HCT116 (cell line): ENCODE data around the gene SLC28A3. TPM values are rescaled to one million over a fixed set of nuclear protein-coding genes. Genes with fewer than 3 reads are reported as not detected.

Experiments used
- ATAC-seq: fragments of 200-7000 bp; cut with Tn5 transposase; 2 replicates; pipeline ENCODE4 v1.9.1; 2020; ENCODE audit warnings: mild to moderate bottlenecking, moderate library complexity
- BruUV-seq: library from RNA; stranded (reverse); fragments of 400-500 nt; replicated peaks from 2 replicates; lab custom pipeline; 2021; lab: Mats Ljungman, UMichigan
- CTCF ChIA-PET: fragments of 300-600 bp; sonication (Branson Sonifier 250); formaldehyde crosslinking; loops from one replicate; lab custom pipeline; 2021; ENCODE audit warnings: antibody characterized with exemption; lab: Charles Lee
- POLR2A ChIA-PET: fragments of 300-600, 350-600 bp; sonication (Branson Sonifier 250); formaldehyde crosslinking; loops from one replicate; lab custom pipeline; 2021; ENCODE audit warnings: antibody characterized with exemption; lab: Charles Lee
- RAD21 ChIA-PET, 2 experiments: fragments of 300-600 bp; sonication (Branson Sonifier 250); formaldehyde crosslinking; loops; one replicate each; lab custom pipeline; 2023; ENCODE audit warnings: low total read pairs in 2 of 2; ENCODE audit not compliant: uncharacterized antibody in 2 of 2, unreplicated experiment in 2 of 2, low non-redundant PET in 1 of 2; lab: Charles Lee
- DNase-seq: peaks from one replicate; pipeline ENCODE4 v3.0.0-alpha.2; 2010; ENCODE audit warnings: low read depth, low spot score
- H2AFZ ChIP-seq: fragments of 200-600 bp; shearing (Covaris generic), sonication (generic); 2 replicates; pipeline ENCODE4 v1.6.1; 2017; ENCODE audit warnings: low read depth, mixed run types, mixed read lengths, antibody characterized with exemption, low read length; ENCODE audit not compliant: poor library complexity, severe bottlenecking
- H3K27ac ChIP-seq: 2 replicates; pipeline ENCODE4 v1.5.1; 2012; ENCODE audit warnings: low read depth, low read length
- H3K27me3 ChIP-seq: fragments of 200-600 bp; sonication (generic); 2 replicates; pipeline ENCODE4 v1.6.1; 2016; ENCODE audit warnings: mixed run types, low read length, mixed read lengths; ENCODE audit not compliant: insufficient read depth
- H3K36me3 ChIP-seq, 2 experiments: fragments of 200-500 bp in 1 of 2; fragments of 200-600 bp in 1 of 2; sonication (Bioruptor generic) in 1 of 2; sonication (generic) in 1 of 2; 2 replicates each; pipeline versions ENCODE4 v1.5.1 to v1.6.1; 2014 to 2016; ENCODE audit warnings: low read length in 2 of 2, inconsistent platforms in 1 of 2, mixed read lengths in 1 of 2, mixed run types in 1 of 2; ENCODE audit not compliant: insufficient read depth in 2 of 2, control insufficient read depth in 1 of 2
- H3K4me1 ChIP-seq, 2 experiments: fragments of 200-600 bp in 1 of 2; sonication (generic) in 1 of 2; 2 replicates each; pipeline versions ENCODE4 v1.5.1 to v1.6.1; 2012 to 2017; ENCODE audit warnings: low read length in 2 of 2, inconsistent platforms in 1 of 2, mild to moderate bottlenecking in 1 of 2, mixed read lengths in 1 of 2, mixed run types in 1 of 2, moderate library complexity in 1 of 2; ENCODE audit not compliant: insufficient read depth in 2 of 2, control insufficient read depth in 1 of 2
- H3K4me2 ChIP-seq: fragments of 200-600 bp; sonication (generic); 2 replicates; pipeline ENCODE4 v1.6.1; 2017; ENCODE audit warnings: mixed run types, low read length, mixed read lengths
- H3K4me3 ChIP-seq, 2 experiments: fragments of 200-600 bp in 1 of 2; sonication (generic) in 1 of 2; replicated peaks in 1 of 2; 2 replicates each; pipeline ENCODE4 v1.5.1; 2011 to 2016; ENCODE audit warnings: low read length in 2 of 2, control low read depth in 1 of 2, low read depth in 1 of 2, mild to moderate bottlenecking in 1 of 2, mixed read lengths in 1 of 2, mixed run types in 1 of 2
- H3K79me2 ChIP-seq: fragments of 200-600 bp; sonication (generic); 2 replicates; pipeline ENCODE4 v1.6.1; 2017; ENCODE audit warnings: mild to moderate bottlenecking, mixed run types, low read length, moderate library complexity, mixed read lengths; ENCODE audit not compliant: insufficient read depth
- H3K9ac ChIP-seq: fragments of 200-600 bp; sonication (generic); 2 replicates; pipeline ENCODE4 v1.6.1; 2016; ENCODE audit warnings: low read length, mixed read lengths
- H3K9me2 ChIP-seq: fragments of 200-600 bp; sonication (generic), shearing (Covaris generic); 2 replicates; pipeline ENCODE4 v1.6.1; 2017; ENCODE audit warnings: mixed run types, mild to moderate bottlenecking, moderate library complexity; ENCODE audit not compliant: insufficient read depth
- H3K9me3 ChIP-seq, 2 experiments: fragments of 200-500 bp in 1 of 2; fragments of 200-600 bp in 1 of 2; sonication (Bioruptor generic) in 1 of 2; sonication (generic) in 1 of 2; 2 replicates each; pipeline ENCODE4 v1.6.1; 2014 to 2017; ENCODE audit warnings: low read length in 2 of 2, mixed read lengths in 2 of 2, inconsistent platforms in 1 of 2, low read depth in 1 of 2, mild to moderate bottlenecking in 1 of 2, mixed run types in 1 of 2, moderate library complexity in 1 of 2; ENCODE audit not compliant: control insufficient read depth in 1 of 2, insufficient read depth in 1 of 2
- H4K20me1 ChIP-seq: fragments of 200-600 bp; sonication (generic), shearing (Covaris generic); 2 replicates; pipeline ENCODE4 v1.6.1; 2017; ENCODE audit warnings: mixed run types, mild to moderate bottlenecking, moderate library complexity; ENCODE audit not compliant: insufficient read depth
- CBX3 ChIP-seq: IDR thresholded peaks from 2 replicates; pipeline ENCODE4 v1.6.1; 2012; ENCODE audit warnings: low read depth
- CEBPB ChIP-seq: IDR thresholded peaks from 2 replicates; pipeline ENCODE4 v1.6.1; 2012; ENCODE audit warnings: low read depth
- ELF1 ChIP-seq: IDR thresholded peaks from 2 replicates; pipeline ENCODE4 v1.6.1; 2012; ENCODE audit warnings: low read depth, borderline replicate concordance
- EZH2 ChIP-seq: fragments of 200-600 bp; sonication (generic); IDR thresholded peaks from 2 replicates; pipeline ENCODE4 v1.6.1; 2017; ENCODE audit warnings: antibody characterized with exemption, mixed run types
- JUND ChIP-seq: IDR thresholded peaks from 2 replicates; pipeline ENCODE4 v1.6.1; 2012
- POLR2AphosphoS5 ChIP-seq: IDR thresholded peaks from 2 replicates; pipeline ENCODE4 v1.6.1; 2011; ENCODE audit warnings: mild to moderate bottlenecking, low read depth, low read length, moderate library complexity
- RAD21 ChIP-seq: IDR thresholded peaks from 2 replicates; pipeline ENCODE4 v1.6.1; 2012; ENCODE audit warnings: low read depth, mild to moderate bottlenecking
- SIN3A ChIP-seq: IDR thresholded peaks from 2 replicates; pipeline ENCODE4 v1.6.1; 2012; ENCODE audit warnings: low read depth
- SRF ChIP-seq: IDR thresholded peaks from 2 replicates; pipeline ENCODE4 v1.6.1; 2012; ENCODE audit warnings: low read depth
- ZBTB33 ChIP-seq: IDR thresholded peaks from 2 replicates; pipeline ENCODE4 v1.6.1; 2011; ENCODE audit warnings: mild to moderate bottlenecking, low read length, moderate library complexity; ENCODE audit not compliant: insufficient replicate concordance; ENCODE audit errors: extremely low read depth
- intact Hi-C: fragments of 100-400 bp; cut with micrococcal nuclease; formaldehyde crosslinking; loops from 2 replicates; pipeline ENCODE4 v1.10.0; 2022
- total RNA-seq: library from RNA; stranded (reverse); gene quantifications from one replicate; pipeline ENCODE4 v1.2.1, GENCODE V29; 2021; ENCODE audit not compliant: unreplicated experiment
- TF ChIP-seq, protein P1 (sequence below): IDR thresholded peaks from 2 replicates; pipeline ENCODE4 v1.6.1; 2012; ENCODE audit warnings: low read depth

The SLC28A3 gene
- total RNA-seq, 1 experiment from 2014 or later = not detected

- TF ChIP-seq, protein P1, sequence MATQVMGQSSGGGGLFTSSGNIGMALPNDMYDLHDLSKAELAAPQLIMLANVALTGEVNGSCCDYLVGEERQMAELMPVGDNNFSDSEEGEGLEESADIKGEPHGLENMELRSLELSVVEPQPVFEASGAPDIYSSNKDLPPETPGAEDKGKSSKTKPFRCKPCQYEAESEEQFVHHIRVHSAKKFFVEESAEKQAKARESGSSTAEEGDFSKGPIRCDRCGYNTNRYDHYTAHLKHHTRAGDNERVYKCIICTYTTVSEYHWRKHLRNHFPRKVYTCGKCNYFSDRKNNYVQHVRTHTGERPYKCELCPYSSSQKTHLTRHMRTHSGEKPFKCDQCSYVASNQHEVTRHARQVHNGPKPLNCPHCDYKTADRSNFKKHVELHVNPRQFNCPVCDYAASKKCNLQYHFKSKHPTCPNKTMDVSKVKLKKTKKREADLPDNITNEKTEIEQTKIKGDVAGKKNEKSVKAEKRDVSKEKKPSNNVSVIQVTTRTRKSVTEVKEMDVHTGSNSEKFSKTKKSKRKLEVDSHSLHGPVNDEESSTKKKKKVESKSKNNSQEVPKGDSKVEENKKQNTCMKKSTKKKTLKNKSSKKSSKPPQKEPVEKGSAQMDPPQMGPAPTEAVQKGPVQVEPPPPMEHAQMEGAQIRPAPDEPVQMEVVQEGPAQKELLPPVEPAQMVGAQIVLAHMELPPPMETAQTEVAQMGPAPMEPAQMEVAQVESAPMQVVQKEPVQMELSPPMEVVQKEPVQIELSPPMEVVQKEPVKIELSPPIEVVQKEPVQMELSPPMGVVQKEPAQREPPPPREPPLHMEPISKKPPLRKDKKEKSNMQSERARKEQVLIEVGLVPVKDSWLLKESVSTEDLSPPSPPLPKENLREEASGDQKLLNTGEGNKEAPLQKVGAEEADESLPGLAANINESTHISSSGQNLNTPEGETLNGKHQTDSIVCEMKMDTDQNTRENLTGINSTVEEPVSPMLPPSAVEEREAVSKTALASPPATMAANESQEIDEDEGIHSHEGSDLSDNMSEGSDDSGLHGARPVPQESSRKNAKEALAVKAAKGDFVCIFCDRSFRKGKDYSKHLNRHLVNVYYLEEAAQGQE = no peak
- no peak for TF ChIP-seq JUND
- TF ChIP-seq SIN3A = no peak
Observed at GRCh38 chr9:84331119-84331809, 9.3 kb downstream of the SLC28A3 start (continued).

DNA sequence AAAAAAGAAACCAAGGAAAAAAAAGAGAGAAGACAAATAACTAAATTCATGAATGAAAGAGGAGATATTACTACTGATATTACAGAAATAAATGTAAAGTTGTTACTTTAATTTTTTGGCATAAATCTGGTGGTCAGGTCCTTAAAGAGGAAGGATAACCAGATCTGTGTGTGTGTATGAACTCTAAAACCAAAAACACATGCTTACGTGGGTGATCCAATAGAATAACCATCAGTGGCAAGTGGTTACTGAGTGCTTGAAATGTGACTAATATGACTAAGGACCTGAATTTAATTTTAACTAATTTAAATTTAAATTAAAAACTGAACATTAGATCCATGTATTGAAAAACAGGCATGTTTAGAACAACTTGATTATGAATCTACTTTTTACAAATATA is 10.3 kb downstream of the SLC28A3 start:
- intact Hi-C loops = no loop called here
- TF ChIP-seq ZBTB33 (no peak), ELF1 (no peak), RAD21 (no peak), POLR2AphosphoS5 (no peak), CEBPB (no peak), SRF (no peak), CBX3 (no peak), EZH2 (no peak)
- TF ChIP-seq, all 23 proteins: peak for 0
- H3K9ac ChIP-seq = no peak overlapping the region
- no peak overlapping the region for H3K4me2 ChIP-seq
- H4K20me1 ChIP-seq = no peaks in the 10 kb centered on the region
- no peaks in the 10 kb centered on the region for H3K36me3 ChIP-seq
- H3K27me3 ChIP-seq = no peaks in the 10 kb centered on the region
- no peaks in the 10 kb centered on the region; a peak in 2 of 4 replicates for H3K9me3 ChIP-seq
- CTCF ChIA-PET = no interaction called here
- RAD21 ChIA-PET = no interaction called here
- no peak for ATAC-seq
- no peaks in the 10 kb centered on the region for H3K79me2 ChIP-seq
- no TSS peak for BruUV-seq
- no peak for DNase-seq
- H3K27ac ChIP-seq = no peak overlapping the region
- H3K9me2 ChIP-seq = no peaks in the 10 kb centered on the region
- H3K4me1 ChIP-seq = peaks cover 0 to 8% of the 10 kb centered on the region in 2 experiments; a peak in 2 of 4 replicates
- no peak overlapping the region for H2AFZ ChIP-seq
- POLR2A ChIA-PET = no interaction called here
- no peak overlapping the region for H3K4me3 ChIP-seq
